IPS-NIHi11 (cell line): ENCODE data around the gene ANKS6.
"Not testable (repeated sequence)": the region's sequence is repeated elsewhere in the genome, so short reads cannot be mapped to it uniquely, and the experiment has no call there.

Experiments used
- DNase-seq: peaks from one replicate; pipeline ENCODE4 v3.0.0; 2012; ENCODE audit warnings: mixed read lengths, low spot score

Gene ANKS6

DNA sequence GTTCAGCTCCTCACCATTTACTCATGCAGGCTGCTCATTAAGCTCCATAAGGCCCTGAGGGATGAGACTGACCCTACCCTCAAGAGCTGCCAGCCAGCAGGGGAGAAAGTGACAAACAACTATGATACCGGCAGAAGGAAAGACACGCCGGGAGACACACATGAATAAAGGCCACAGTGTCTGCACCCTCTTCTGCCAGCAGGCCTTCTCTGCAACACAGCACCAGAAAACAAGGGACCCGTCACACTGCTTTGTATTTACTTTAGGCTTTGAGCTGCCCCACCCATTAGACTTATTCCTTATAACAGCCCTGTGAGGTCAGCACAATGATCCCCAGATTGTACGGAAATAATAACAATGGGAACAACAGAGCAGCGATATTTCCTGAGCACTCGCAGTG is 94.8 kb downstream of the ANKS6 start:
- no peak for DNase-seq

DNA sequence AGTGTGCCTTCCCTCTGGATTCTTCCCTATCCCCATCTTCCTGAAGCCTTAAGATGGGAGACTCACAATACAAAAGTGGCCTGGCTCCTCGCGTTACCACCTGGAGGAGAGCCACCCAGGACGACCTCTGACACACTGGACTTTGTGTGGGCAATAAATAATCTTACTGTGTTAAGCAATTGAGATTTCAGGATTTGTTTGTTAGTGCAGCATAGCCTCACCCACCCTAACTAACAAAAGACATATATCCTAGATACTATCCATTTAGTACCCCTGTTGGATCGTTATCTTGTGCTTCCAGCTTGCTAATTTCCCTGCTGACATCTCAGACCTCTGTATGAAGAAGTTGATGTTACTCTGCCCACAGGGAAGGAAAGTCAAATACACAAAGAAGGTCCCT is 95.6 kb downstream of the ANKS6 start:
- no peak for DNase-seq

DNA sequence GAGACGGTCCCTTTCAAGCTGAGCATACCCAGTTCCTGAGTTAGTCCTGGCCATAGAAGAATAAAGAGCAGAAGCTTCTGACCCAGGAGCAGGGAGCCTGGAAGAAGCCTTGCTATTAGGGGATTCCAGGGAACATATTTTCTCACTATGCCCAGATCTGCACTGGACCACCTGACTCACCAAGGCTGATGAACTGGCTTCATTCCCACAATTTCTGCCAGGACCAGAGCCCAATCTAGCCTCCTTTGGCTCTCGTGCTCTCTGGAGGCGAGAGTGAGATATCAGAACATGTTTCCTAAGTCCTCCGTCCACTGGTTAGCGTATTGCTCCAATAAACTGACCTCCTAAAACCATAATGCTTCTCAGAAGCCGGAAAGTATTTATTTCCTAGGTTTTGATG is 97.5 kb downstream of the ANKS6 start:
- DNase-seq = no peak

DNA sequence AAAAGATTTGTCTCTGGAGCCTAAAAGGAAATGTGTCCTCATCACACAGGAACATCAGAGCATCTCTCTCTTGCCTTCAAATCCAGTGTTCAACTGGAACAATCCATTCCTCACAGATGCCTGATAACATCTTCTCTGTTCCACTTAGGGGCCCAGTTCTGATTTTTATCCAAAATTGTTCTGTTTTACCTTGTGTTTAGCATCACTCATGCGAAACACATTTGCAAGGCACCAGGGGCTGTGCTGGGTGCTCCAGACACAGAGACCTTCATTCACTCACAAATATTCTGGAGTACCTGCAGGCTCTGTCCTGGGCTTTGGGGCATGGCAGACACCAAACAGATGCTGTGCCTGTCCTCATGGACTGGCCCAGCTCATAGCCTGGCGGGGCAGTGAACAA is 101.4 kb downstream of the ANKS6 start:
- DNase-seq = no peak

DNA sequence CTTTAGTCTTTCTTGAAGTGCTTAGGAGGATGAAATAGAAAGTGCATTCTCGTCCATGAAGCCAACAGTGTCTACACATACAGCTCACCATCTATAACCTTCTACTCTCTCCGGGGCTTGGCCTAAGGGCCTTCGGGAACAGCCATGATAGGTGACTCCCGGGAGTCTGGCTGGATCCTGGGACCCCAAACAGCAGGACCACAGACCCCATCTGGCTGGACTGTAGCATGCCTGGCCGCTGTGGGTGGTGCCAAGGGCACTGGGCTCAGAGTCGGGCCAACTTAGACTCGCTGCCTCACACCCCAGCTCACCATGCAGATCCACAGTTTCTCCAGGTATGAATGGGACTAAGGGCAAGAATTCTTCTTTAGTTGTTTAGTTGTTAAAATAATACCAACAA is 104.0 kb downstream of the ANKS6 start:
- DNase-seq = no peak

DNA sequence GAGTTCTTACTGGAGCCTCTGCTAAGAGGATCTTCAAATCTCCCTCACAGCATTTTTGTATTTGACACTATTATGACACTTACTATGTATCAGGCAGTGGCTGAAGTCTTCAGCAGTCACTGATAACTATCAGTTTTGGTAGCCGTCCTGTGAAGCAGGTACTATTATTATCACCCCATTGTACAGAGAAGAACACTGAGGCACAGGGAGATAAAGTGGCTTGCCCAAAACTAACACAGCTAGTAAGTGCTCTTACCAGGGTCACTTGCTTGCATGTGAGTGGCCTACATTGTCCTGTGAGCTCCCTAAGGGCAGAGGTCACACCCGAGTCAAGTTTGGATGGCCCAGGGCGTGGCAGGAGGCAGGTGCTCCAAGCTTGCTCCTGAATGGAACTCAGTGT is 104.5 kb downstream of the ANKS6 start:
- DNase-seq = no peak

DNA sequence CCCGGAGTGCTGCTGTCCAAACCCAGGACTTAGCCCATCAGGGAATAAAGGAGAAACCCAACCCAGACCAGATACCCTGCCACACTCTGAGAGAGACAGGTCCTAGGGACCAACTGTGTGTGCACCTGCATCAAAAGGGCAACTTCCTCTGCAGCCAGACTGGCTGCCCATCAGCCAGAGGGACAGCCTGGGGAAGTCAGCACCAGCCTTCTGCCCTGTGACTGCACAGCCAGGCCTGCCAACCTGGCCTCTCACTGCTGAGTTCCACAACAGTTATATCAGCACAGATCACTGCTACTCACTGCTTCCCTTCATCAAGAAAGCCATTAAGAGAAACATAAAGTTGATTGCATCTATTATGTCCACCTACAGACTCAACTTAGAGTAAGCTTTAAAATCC is 105.7 kb downstream of the ANKS6 start:
- DNase-seq = no peak

DNA sequence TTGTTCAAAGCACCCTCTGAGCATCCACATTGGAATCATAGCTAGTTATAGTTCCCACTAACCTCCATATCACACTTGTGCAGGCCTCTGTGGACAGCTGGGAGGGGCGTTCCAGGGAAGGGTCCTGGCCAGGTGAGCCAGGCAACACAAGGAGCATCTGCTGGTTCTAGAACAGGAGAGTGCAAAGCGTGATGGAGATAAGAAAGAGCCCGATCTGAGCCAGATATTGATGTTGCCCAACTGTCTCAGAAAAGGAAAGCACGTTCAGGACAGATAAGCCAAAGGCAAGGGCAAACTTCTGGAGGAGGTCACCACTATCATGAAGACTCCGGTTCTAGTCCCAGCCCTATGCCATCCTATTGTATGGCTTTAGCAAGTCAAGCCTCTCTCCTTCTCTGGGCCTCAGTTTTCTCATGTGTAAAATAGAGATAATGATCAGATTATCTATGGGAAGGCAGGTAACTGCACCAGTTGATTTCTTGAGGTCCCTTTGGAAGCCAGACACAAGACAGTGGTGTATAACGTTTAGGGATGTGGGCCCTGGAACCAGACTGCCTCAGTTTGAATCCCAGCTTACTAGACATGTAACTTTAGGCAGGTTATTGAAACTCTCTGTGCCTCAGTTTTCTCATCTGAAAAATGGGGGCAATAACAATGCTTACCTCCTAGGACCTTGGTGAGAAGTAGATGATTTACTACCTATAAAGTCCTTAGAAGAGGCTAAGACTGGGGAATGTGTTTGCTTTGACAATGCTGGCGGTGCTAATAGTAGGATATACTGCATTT is 107.5 kb downstream of the ANKS6 start:
- DNase-seq = no peak

DNA sequence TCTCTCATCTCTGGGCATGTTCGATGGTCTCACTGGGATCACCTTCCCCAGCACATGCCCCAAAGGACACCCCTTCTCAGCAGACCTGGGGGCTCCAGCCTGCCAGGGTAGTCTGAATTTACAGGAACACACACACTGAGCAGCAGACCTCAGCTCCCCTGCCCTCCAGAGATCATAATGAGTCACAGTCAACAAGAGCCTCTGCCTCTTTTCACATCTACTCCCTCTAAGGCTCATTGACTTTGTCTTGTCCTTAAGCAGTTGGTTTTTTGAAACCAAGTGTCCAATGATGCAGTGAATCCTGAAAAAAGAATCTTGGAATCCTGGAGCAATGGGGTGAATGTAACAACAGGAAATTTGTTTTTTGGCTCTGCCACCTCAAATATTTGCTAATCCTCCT is 108.4 kb downstream of the ANKS6 start:
- DNase-seq = no peak

DNA sequence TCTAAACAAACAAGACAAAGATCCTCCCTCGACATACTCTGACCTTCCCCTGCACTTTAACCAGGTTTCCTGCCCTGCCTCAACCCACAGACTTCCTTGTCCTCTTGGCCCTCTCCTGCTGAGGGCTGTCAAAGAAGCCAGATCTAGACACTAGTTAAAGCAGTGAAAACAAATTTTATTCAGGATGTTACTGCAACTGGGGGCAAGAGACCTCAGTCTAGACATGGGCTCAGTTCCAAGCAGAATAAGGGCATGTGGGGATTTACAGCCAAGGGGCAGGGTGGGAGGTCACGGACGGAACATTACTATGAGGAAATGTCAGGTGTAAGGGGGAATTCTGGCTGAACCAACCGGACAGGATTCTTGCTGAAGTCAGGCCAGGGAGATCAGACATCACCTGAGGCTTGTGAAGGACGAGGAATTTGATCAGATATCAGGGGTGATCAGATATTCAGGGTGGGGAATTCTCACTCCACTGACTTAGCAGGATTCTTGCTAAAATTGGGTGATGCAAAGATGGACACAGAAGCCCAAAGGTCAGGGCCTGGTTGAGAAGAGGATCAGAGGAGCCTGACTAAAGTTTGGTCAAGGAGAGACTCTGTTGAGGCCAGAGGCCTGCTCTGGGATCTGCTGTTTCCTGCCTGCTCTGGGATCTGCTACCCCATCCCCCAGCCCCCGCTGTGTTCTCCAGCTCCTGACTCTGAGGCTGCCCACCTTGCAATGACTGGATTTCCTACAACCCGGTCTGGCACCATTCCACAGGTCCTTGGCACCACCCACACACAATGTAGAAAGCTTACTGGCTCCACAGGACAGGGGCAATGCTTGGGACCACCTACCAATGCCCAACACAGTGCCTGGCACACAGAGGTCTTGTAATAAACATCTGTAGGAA is 109.1 kb downstream of the ANKS6 start:
- no peak for DNase-seq

DNA sequence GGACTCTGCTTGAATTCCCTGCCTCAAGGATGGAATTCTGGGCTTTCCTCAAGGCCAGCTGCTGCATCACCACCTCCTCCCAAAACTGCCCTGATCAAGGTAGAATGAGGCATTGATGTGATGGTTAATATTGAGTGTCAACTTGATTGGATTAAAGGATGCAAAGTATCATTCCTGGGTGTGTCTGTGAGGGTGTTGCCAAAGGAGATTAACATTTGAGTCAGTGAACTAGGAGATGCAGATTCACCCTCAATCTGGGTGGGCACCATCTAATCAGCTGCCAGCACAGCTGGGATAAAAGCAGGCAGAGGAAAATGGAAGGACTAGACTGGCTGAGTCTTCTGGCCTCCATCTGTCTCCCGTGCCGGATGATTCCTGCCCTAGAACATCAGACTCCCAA is 111.5 kb downstream of the ANKS6 start:
- not testable (repeated sequence) for DNase-seq
